GM21786 (cell line): ENCODE results near the gene CWC22.
A peak's percentile ranks its signal among the peaks of the same experiment; 100 is the strongest.
"Not testable (repeated sequence)": the region's sequence is repeated elsewhere in the genome, so short reads cannot be mapped to it uniquely, and the experiment has no call there.

ENCODE experiments used
- ATAC-seq: cut with Tn5 transposase; IDR thresholded peaks from one replicate; pipeline ENCODE4 v1.9.1; 2021; ENCODE audit not compliant: unreplicated experiment

CWC22 gene

DNA sequence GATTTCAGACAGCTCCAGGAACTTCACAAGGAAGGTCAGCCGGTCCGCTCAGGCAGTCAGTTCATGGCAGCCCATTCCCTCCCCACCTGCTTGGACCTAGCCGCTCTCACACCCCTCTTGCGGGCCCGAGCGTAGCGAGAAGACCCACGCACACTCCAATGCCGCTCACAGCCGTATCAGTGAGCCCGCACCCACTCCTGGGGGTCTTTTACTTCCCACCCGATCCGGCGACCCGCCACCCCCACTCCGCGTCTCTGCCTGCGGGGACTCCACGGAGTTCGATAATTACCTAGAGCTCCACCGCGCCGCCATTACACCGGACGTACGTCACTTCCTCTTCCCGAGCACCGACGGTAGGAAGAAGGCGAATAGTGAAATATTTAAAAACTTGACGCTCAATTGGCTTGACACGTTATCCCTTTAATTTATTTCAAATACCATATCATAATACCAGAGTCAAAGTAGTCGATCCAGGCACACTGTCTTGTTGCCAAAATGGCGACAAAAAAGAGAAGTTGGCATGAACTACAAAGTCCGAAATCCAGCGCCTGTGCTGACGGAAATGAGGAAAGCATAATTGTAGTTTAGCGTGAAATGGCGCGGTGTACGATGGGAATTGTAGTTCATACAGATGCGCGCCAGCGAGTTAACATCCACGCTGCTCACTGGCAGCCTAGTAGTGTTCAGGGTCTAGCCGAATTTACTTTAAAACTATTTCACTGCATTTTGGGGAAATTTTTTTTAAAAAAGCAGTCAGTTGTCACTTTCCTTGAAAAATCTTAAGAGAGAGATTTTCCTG, at the start of gene CWC22:
TSS of gene CWC22 (minus strand) at position 517 of the 799 bp plus-strand sequence. CDS start 13,956 bp downstream, outside the sequence.
- ATAC-seq: peak; percentile 97

GRCh38 chr2:180056367-180057118, 49.4 kb upstream of the CWC22 start:
- no peak for ATAC-seq

GRCh38 chr2:180054576-180054975, 47.5 kb upstream of the CWC22 start:
- ATAC-seq: not testable (repeated sequence)

DNA sequence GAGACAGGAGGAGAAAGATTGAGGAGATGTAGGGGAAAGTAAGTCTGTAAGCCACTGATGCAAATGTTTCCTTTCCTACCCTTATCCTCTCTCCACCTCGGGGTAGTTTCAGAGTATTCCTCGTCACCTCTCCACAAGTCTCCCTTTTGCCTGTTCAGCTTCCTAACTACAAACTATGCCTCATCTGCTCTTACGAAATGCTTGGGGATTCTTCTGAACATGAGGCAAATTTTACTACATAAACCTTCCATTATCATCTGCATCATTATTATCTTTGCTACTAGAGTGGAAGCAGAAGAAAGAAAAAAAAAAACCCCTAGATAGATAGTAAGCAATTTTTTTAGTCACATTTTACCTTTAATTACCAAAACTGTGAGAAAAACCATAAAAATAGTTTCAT, 43.1 kb upstream of the CWC22 start:
- no peak for ATAC-seq

GRCh38 chr2:180048251-180048650, 41.2 kb upstream of the CWC22 start:
- ATAC-seq: no peak

GRCh38 chr2:180046776-180047175, 39.7 kb upstream of the CWC22 start:
- ATAC-seq: no peak

DNA sequence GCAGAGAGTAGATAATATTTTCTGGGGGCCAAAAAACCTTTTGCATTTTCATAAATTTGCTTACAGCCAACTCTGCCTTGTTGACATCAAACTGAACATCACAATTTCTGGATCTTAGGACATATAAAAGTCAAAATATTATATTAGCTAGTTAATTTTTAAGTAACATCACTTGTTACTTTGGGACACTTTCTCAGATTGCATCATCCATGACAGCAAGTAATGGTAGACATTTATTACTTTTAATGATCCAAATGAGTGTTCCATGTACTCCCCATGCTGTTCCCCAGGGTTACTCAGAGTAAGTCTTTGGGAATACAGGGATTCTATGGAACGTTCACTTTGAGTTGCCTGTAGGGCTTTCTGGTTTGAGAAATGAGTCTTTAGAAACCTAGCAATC, 39.1 kb upstream of the CWC22 start:
- ATAC-seq: no peak

DNA sequence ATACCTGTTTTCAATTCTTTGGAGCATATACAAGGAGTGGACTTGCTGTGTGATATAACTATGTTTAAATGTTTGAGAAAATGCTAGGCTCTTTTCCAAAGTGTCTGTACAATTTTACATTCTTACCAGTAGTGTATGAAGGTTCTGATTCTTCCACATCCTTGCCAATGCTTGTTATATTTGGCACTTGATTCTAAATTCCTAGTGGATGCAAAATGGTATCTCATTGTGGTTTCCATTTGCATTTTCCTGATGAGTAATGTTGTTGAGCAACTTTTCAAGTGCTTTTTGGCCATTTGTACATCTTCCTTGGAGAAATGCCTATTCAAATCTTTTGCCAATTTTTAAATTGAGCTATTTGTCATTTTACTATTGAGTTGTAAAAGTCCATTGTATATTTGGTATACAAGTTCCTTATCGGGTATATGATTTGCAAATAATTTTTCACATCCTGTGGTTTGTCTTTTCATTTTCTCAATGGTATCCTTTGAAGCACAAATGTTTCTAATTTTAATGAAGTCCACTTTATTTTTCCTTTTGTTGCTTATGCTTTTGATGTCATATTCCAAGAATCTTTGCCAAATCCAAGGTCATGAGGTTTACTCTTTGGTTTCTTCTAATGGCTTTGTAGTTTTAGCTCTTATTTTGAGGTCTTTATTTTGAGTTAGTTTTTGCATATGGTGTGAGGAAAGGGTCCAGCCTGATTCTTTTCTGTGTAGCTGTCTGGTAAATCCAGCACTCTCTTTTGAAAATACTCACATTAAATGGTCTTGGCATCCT, 33.2 kb upstream of the CWC22 start:
- ATAC-seq: no peak

- ATAC-seq: no peak
These were observed 31.9 kb upstream of the CWC22 start for GRCh38 chr2:180038997-180039396.

DNA sequence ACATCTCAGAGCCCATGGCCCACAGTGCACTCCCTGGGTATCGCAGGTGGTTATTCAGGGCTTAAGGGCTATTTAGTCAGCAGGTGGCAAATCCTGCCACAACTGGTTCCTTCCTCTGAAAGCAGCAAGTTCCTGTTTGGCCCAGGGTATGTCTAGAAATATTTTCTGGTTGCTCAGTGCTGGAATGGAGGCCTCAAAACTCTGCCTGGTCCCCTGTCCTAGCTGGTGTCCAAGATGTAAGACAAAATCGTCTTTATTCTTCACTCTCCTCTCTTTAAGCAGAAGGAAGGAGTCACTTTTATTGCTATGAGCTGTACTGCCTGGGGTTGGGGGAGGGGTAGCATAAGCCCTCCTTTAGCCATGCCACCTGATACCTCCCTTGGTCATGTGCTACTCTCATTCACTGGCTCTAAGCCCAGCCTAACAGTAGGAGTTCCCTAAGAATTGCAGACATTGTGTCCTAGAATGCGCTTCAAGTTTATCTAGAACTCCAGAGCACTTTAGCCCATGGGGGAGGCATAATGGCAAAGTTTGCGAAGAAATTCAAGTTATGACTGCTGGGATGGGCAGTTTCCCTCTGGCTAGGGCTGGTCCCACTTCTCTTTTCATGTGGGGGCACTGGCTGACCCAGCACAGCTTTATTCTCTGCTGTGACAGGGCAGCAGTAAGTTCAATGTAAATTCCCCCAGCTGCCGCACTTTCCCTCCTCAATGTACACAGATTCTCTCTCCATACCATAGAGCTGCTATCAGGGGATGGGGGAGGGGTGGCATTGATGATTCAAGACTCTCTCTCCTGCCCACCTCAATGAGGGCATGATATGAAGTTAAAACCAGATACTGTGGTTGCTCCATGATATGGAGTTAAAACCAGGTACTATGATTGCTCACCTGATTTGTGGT, 27.1 kb upstream of the CWC22 start:
- no peak for ATAC-seq

GRCh38 chr2:180029575-180029974, 22.5 kb upstream of the CWC22 start:
- ATAC-seq: no peak

DNA sequence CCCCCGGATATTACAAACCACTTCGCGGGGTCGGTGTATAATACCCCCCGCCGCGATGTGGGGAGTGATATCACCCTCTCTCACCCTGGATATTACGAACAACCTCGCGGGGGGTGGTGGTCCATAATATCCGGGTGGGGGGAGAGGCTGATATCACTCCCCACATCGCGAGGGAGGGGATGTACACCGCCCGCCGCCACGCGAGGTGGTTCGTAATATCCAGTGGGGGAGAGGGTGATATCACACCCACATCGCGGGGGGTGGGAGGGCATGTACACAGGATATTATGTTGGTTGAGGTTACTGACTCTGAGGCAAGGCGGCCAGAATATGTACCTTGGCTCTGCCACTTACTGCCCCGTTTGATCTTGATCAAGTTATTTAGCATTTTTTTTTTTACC, 14.8 kb upstream of the CWC22 start:
- no peak for ATAC-seq

DNA sequence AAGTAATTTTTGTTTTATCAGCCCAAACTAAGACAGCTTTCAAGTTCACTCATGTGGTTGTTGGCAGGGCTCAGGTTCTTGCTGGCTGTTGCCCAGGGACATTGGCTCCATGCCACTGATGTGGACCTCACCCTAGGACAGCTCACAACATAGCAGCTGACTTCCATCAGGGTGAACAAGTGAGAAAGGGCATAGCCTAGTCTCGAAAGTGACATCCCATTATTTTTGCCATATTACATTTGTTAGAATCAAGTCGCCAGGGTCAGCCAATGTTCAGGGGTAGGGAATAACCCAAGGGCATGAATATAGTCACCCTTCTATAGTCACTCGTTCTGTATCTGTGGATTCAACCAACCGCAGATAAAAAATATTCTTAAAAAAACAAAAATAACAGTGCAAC, 10.7 kb upstream of the CWC22 start:
- ATAC-seq: no peak

DNA sequence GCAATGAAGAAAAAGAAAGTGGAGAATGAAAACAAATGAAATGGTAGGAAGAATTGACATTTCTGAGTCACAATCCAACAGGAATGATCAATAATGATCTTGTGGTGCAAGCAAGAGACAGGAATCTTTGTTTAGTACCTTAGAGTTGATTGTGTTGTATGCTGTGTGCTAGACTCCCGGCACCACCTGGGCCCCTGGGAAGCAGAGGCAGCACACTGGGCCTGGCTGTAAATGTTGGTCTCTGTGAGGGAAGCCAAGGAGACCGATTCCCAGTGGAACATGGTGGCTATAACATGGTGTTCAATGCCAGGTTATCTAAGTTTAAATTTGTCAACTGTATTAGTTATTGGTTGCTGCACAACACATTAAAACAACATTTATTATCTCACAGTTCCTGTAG, 9.8 kb upstream of the CWC22 start:
- no peak for ATAC-seq

- ATAC-seq: no peak
These were observed 9.0 kb upstream of the CWC22 start for GRCh38 chr2:180015951-180016709.

DNA sequence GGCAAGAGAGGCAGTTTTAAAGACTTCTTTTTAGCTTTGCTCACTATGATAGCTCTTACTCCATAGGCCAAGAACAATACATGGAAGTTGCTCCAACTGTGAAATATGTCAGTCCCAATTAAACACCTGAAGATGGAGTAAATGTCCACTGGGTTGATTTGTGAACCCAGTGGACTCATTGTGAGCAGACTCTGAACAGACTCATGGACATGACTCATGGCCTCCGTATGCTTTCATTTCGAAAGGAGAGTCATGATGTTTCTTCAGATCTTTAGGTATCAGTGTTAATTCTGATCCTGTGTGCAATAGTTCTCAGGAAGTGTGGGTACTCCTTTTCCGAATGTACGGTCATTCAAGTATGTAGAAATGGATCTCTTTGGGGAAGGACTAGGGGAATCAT, 5.4 kb upstream of the CWC22 start:
- no peak for ATAC-seq

DNA sequence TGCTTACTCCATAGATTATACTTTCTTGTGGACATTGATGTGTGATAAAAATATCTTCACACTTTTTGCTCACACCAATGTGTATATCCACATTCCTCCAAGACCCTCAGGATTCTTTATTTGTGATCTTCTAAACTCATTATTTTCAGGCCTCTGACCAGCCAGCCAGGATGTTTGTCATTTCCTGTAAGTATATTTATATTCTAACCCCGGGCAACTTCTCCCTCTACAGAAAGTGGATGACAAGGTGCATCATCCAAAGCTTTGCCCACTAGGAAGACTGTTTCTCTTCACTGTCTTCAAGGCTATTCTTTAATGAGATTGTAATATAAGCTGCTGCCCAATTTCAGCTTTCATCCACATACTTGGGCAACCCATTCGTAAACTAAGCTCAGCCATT, 3.6 kb upstream of the CWC22 start:
- no peak for ATAC-seq

GRCh38 chr2:180006231-180006630, 866 bp downstream of the CWC22 start:
- no peak for ATAC-seq

GRCh38 chr2:180005465-180005864, 1.6 kb downstream of the CWC22 start:
- ATAC-seq: not testable (repeated sequence)

DNA sequence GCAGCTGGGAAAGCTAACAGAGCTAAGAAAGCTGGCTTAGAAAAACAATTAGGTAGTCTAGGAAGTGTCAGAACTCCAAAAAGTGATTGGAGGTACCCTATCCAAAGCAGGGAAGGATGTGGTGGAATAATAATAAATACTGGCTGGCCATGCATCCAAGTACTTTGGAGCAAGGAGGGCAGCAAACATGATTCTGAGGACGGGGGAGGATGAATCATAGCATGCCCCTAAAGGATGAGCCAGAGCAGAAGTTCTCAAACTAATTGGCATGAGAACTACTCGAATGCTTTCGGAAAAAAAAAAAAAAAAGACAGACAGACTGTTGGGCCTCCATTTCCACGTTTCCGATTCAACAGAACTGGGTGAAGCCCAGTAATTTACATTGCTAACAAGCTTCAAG, 2.4 kb downstream of the CWC22 start:
- no peak for ATAC-seq
